HG02884 (cell line): Measurements from ENCODE around the gene PTGIS.
"Not testable (repeated sequence)": the region's sequence is repeated elsewhere in the genome, so short reads cannot be mapped to it uniquely, and the experiment has no call there.

Experiments
- ATAC-seq: cut with Tn5 transposase; IDR thresholded peaks from one replicate; pipeline ENCODE4 v1.9.1; 2021; ENCODE audit warnings: mild to moderate bottlenecking, moderate library complexity; ENCODE audit not compliant: unreplicated experiment

Gene PTGIS

DNA sequence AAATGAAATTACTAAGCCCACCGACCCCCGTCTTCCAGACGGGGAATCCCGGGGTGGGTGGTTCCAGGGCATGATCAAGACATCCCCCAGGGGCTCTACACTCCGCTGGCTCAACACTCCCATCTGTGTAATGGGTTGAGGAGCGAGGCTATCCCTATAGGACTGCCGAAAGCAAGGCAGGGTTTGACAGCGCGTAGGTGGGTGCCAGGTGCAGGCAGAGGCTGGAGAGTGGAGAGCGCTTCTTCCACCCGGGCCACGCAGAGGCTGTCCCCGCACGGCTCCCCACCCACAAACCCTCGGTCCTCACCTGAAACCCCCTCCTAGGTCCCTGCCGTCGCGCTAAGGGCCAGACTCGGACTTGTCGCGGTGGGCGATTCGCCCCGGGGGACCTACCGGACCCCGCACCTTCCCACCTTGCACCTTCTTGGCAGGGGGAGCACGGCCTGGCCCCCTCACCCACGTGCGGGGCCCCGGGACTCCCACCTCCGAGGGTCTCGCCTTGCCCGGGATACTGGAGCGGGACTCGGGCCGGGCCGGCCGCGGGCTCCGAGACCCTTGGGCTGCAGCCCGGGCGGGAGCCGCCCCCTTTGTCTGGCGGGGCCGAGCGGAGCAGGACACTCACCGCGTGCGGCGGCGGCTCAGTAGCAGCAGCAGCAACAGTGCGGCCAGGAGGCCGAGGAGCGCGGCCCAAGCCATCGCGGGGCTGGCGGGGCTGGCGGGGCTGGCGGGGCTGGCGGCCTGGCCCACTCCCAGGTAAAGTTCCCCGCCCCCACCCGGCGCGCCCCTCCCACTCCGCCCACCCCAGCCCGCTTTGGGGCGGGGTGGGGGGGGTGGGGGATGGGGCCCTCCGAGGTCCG, at the start of gene PTGIS:
Gene PTGIS (minus strand): TSS at position 717 of the 857 bp plus-strand sequence. CDS start 21 bp downstream, at position 696.
- ATAC-seq, result no peak

DNA sequence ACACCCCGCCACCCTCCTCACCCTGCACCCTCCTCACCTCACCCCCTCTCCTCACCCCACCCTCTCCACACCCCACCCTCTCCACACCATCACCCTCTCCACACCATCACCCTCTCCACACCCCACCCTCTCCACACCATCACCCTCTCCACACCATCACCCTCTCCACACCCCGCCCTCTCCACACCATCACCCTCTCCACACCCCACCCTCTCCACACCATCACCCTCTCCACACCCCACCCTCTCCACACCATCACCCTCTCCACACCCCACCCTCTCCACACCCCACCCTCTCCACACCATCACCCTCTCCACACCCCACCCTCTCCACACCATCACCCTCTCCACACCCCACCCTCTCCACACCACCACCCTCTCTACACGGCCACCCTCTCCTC, 49.5 kb upstream of the PTGIS start:
- not testable (repeated sequence) for ATAC-seq

DNA sequence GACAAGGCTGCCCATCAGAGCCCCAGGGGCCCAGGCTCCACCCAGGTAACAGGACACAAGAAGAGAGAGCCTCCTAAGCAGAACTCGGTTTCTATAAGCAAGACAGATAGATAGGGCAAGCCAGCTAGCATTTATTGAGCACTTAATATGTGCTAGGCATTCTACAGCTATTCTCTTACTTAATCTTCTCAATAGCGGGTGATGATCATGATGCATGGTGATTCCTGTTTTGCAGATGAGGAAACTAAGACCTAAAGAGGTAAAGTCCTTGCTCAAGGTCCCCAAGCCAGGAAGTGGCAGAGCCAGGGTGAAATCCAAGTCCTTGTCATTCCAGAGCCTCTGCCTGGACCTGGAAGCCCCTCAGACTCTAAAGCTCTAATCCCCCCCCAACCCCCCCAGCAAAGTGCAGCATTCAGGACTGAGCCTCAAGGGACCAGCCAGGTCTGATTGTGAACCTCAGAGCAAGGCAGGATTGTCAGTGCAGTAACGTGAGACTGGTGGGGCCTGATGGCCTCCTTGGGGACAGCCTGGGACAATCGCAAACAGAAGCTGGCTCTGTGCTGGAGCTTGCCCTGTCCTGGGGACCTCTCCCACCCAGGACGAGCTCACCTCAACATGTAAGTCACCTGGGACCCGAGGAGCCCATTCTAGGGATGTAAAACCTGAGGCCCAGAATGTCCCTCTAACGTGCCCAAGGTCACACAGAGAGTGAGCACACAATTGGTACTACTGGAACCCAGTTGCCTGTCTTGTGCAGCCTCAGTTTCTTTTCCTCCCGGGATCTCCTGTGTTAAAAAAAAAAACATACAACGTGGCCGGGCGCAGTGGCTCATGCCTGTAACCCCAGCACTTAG, 48.4 kb upstream of the PTGIS start:
- ATAC-seq, result no peak

DNA sequence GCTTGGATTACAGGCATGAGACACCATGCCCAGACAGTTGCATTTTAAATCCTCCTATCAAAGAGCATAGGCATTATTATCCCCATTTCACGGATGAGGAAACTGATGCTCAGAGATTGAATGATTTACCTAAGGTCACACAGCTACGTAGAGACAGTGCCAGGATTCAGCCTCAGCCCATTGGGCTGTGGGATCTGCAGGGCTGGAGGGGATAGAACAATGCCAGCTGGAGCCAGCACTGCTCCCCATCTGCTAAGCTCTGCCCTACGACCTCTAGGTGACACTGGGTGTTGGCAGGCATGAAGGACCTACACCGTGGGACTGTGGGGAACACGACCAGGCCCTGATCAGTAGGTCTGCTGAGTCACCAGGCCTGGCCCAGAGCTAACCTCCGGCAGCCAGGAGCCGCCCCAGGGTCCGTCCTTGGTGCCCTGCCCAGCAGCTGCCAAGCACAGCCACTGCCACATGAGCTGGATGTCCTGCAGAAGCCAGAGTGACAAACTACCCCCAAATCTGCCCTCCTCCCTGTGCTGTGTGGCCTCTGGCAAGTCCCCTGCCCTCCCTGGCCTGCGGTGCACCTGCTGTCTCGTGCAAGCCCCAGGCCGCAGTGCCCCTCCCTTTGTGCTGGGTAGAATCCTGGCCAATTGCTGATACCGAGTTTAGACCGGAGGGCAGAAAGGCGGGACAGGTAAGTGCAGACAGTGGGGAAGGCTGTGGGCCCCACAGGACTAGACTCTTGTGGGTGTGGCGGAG, 47.6 kb upstream of the PTGIS start:
- no peak for ATAC-seq

DNA sequence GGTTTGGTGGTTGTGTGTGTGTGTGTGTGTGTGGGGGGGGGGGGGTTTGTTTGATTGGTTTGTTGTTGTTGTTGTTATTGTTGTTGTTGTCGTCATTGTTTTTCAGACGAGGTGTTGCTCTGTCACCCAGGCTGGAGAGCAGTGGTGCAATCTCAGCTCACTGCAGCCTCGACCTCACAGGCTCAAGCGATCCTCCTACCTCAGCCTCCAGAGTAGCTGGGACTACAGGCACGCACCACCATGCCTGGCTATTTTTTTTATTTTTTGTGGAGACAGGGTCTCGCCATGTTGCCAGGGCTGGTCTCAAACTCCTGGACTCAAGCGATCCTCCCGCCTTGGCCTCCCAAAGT, 47.1 kb upstream of the PTGIS start:
- not testable (repeated sequence) for ATAC-seq

DNA sequence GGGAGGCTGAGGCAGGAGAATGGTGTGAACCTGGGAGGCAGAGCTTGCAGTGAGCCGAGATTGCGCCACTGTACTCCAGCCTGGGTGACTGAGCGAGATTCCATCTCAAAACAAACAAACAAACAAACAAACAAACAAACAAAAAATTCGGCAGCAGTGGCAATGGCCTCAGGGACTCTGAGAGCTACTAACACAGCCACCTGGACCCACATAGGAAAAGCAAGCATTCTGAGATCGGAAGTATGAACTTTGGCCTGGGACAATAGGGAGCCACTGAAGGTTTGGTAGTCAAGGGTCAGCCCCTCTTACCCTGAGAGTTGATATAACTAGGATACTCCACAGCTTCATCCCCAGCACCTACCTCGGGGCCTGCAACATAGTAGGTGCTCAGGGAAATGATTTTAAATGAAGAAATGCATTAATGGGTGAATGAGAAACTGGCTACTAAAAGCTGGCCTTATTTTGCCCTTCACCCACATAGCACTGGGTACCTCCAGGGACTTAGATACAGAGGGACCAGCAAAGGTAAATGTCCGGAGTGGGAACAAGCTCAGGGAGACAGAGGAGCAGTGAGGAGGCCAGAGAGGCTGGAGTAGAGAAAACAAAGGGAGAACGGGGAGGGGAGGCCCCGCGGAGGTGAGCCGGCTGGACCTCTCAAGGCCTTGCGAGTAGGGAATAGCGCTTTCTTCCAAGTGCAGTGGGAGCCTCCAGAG, 46.6 kb upstream of the PTGIS start:
- ATAC-seq, result no peak

DNA sequence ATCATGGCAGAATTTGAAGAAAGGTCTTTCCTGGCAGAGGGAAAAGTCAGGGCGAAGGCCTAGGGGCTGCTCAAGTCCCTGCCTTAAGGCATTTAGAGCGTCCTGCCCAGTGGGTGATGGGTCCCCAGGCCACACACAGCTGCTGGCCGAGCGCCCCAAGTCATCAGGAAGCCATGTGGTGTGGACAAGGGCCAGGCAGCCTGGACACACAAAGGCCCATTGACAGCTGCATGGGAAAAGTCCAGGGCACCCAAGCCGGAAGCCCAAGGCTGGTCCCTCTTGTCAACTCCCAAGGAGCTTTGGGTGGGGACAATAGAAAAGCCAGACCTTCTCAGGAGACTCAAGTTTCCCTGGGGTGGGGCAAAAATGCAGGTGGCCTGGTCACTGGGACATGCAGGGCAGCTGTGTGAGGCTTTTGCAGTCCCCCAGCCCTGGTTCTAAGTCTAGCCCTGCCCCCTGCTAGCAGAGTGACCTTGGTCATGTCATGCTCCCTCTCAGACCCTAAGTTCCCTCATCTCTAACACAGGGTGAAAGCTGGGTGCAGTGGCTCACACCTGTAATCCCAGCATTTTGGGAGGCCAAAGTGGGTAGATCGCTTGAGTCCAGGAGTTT, 44.3 kb upstream of the PTGIS start:
- ATAC-seq, result no peak

DNA sequence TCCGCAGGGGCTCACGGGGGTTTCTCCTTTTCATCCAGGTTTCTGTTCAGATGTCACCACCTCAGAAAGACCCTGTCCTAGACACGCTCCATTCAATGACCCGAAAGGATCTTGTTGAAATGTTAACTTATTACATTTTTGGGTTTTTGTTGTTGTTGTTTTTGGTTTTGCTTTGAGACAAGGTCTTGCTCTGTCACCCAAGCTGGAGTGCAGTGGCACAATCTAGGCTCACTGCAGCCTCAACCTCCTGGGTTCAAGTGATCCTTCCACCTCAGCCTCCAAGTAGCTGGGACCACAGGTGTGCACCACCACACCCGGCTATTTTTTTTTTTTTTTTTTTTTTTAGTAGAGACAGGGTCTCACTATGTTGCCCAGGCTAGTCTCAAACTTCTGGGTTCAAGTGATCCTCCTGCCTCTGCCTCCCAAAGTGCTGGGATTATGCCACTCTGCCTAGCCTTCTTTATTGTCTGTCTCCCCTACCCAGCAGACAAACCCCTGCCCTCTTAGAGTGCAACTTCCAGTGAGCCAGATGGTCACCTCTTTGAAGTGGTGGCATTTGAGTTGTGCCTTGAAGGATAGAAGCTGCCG, 43.7 kb upstream of the PTGIS start:
- ATAC-seq, result not testable (repeated sequence)

DNA sequence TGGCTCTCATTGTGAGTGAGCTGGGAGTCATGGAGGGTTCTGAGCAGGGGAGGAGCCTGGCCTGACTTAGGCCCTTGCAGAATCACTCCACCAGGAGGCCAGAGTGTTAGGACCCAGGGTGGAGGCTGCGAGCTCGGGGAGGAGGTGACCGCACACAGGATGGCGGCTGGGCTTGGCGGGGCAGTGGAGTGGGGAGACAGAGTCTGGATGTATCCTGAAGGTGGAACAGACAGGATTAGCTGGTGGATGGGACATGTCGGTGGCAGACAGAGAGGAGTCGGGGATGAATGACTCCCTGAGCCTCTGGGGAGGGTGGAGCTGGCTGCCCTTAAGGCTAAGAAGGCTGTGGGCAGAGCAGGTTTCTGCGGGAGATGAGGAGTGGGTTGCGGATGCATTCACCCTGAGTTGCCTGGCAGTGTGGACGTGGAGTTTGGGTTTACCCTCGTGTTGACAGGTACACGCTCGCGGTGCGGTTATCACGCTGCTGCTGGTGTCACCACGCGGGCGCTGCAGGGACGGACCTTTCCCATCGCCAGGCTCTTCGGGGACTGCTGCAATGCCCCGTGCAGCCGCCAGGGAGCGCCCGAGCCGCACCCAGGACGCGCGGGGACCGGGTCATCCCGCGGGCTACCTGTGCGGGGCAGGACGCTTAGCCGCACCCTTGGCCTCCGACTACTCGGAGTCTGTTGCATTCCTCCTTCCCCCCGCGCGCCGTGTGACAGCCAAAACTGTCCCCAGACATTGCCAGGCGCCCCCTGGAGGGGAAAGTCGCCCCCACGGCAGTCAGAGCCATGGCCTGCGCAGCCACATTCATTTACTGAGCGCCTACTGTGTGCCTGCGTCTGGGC, 43.0 kb upstream of the PTGIS start:
- ATAC-seq, result peak; percentile 60

DNA sequence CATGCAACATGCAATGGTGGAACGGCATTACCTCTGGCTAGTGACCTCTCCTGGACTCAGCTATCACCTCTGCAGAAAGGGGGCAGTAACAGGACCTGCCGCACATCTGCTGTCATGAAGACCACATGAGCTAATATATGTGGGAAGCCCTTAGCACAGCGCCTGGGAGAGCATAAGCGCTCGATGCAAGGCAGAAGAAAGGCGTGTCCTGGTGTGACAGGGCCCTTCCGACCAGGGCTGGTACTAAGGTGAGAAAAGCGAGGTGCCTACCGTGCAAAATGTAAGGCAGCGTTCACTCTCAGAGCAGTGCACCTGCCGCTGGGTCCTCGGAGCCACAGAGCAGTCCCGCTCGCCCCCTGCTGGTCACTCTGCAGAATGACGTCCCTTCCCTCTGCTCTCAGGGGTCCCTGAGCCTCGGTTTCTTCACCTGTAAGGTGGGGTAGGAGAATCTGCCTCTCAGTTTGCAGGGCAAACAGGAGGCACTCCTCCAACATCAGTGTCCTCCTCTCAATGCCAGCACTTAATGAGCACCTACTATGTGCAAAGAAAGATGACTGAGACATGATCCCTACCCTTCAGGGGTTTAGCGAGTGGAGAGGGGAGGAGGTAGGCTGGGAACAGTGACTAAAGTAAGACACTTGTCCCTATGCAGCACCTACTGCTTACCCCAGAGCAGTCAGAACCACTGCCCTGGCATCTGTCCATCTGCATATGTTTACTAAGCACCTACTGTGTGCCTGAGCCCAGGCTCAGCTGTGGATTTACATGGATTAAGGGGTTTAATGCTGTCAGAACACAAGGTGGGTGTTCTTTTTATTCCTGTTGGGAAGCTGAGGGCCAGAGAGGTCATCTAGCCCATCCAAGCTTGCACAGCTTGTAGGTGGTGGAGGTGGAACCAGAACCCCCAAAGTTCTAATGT, 41.1 kb upstream of the PTGIS start:
- ATAC-seq, result no peak

DNA sequence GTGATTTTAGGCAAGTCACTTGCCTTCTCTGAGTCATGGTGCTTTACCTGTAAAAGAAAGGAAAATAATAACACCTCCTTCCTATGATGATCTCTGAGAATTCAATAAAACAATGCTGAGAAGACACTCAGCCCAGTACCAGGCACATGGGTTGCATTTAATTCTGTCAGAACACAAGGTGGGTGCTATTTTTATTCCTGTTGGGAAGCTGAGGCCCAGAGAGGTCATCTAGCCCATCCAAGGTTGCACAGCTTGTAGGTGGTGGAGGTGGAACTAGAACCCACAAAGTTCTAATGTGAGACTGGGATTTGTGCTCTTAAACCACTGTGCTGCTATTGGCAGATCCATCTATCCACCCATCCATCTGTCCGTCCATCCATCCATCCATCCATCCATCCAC, 39.6 kb upstream of the PTGIS start:
- no peak for ATAC-seq

DNA sequence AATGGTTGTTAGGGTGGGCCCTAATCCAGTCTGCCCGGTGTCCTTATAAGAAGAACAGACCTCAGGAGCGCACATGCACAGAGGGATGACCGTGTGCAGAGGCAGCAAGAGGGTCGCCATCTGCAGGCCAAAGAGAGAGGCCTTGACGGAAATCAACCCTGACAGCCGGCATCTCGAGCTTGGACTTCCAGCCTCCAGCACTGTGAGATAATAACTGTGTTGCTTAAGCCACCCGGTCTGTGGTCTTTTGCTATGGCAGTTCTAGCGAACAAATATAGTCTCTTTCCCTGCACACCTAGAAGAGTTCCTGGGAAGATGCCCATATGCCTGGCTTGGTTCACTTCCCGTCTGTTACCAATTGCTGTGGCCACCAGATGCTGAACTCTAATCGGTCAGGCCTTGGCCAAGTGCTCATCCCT, 35.3 kb upstream of the PTGIS start:
- ATAC-seq, result no peak

DNA sequence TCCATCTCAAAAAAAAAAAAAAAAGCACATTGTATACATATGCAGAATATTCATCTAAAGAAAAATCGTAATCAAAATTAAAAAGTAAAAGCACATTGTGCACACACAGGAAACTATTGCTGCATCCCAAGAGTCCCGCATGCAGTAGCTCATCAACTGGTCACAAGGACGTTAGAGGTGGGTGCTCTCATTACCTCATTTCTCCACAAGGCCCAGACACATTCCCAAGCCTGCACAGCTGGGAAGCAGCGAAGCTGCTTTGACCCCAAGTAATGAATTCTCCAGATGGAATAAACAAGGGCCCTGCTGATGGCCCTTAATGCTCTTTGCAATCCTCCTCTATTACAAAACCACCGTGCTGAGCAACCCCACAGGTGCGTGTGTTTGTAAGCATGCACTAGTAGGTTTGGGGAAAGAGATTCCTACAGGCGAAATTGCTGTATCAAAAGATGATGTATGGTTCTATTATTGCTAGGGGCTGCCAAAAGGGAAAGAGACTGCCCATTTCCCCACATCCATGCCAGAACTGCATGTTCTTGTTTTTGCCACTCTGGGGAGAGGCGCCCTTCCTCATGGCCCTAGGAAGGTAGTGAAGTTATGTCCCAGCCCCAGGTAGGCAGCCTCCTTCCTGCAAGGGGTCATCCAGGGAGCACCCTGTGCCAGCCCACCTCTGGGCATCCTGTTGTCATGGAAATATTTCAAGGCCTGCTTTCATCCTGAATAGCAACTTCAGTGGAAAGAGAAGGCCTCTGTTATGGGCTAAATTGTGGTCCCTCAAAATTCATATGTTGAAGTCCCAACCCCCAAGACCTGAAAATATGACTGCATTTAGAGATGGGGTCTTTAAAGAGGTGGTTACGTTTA, 34.6 kb upstream of the PTGIS start:
- no peak for ATAC-seq

DNA sequence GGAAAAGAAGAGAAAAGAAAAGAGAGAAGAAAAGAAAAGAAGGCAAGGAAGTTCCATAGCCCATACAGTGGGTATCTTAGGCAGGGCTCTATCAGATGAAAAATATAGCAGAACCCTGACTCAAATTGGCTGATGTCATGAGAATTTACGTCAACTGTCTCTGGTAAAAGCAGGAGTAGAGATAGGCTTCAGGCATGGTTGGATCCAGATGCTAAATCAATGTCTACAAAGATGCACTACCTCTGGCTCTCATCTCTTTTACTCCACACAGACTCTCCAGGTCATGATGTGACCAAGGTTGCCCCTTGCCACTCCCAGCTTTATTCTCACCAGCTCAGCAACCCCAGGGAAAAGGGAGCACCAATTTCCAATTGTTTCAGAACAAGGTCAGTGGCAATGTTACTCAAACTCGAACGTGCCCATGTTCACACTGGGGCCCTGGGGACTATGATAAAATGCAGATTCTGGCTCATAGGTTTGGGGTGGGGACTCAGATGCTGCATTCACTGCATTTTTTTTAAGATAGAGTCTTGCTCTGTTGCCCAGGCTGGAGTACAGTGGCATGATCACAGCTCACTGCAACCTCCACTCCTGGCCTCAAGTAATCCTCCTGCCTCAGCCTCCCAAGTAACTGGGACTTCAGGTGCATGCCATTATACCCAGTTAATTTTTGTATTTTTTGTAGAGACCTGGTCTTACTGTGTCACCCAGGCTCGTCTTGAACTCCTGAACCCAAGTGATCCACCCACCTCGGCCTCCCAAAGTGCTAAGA, 33.4 kb upstream of the PTGIS start:
- ATAC-seq, result no peak

DNA sequence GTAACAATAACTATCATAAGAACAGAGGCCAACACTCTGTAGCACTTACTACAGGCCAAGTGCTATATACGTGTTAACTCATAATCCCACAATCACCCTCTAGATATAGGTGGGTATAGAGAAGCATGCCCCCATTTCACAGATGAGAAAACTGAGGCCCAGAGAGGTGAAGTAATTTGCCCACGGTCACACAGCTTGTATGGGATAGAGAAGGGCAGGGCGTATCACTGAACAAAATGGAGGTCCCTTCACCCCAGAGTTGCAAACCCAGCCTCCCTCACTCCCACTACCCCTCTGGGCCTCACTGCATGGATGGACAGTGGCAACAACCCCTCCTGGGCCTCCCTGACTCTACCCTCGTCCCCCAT, 31.8 kb upstream of the PTGIS start:
- ATAC-seq, result no peak

DNA sequence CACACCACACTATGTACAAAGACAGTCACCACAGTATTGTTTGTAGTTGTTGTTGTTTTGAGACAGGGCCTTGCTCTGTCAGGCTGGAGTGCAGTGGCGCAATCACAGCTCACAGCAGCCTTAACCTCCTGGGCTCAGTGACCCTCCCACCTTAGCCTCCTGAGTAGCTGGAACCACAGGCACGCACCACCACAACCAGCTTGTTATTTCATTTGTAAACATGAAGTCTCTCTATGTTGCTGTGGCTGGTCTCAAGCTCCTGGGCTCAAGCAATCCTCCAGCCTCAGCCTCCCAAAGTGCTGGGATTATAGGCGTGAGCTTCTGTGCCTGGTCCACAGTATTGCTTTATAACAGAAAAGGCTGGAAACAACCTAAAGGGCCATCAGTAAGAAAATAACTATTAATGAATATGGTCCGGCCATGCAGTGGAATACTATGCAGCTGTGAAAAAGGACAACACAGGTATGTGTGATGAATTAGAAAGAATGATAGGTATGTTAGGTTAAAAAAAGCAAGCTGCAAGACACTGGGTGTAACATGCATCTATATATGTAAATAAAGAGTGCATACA, 30.0 kb upstream of the PTGIS start:
- ATAC-seq, result no peak
